GM13977 (cell line): Measurements from ENCODE around the gene KLF12.

Experiments used
- DNase-seq: peaks from one replicate; pipeline ENCODE4 v3.0.0; 2012; ENCODE audit warnings: low spot score
- in situ Hi-C: fragments of 300-500 bp; cut with MboI; formaldehyde crosslinking; loops from one replicate; pipeline ENCODE4 v1.12.0; 2022; ENCODE audit warnings: low sequenced_read_pairs, low pct_unique_long_range_greater_than_20kb, mixed read lengths, inconsistent platforms; ENCODE audit not compliant: unreplicated experiment
- TF ChIP-seq, protein P1 (sequence below): IDR thresholded peaks from 2 replicates; pipeline ENCODE4 v1.5.1; 2012; ENCODE audit warnings: mild to moderate bottlenecking, control low read depth; ENCODE audit not compliant: insufficient read depth; ENCODE audit errors: extremely low read depth, missing control alignments

The KLF12 gene

DNA sequence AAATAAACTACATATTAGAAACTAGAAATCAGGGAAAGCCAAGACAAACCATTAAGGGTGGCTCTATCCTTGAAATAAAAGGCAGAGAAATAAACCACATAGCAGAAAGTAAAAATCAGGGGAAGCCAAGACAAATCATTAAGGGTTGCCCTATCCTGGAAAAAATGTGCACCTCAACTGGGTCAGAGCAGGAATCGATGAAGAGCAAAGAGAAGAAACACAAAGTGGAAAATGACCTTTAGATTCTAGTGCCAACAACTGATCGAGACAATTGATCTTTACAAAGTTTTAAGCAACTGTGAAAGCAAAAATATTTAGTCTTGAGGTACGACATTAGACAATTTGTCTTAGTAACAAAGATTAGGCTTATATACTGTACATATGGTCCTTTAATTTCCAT lies 26.6 kb downstream of the KLF12 start:
- in situ Hi-C loops: no loop called here
- DNase-seq: no peak
- TF ChIP-seq, protein P1, sequence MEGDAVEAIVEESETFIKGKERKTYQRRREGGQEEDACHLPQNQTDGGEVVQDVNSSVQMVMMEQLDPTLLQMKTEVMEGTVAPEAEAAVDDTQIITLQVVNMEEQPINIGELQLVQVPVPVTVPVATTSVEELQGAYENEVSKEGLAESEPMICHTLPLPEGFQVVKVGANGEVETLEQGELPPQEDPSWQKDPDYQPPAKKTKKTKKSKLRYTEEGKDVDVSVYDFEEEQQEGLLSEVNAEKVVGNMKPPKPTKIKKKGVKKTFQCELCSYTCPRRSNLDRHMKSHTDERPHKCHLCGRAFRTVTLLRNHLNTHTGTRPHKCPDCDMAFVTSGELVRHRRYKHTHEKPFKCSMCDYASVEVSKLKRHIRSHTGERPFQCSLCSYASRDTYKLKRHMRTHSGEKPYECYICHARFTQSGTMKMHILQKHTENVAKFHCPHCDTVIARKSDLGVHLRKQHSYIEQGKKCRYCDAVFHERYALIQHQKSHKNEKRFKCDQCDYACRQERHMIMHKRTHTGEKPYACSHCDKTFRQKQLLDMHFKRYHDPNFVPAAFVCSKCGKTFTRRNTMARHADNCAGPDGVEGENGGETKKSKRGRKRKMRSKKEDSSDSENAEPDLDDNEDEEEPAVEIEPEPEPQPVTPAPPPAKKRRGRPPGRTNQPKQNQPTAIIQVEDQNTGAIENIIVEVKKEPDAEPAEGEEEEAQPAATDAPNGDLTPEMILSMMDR: no peak

- in situ Hi-C loops: no loop called here
Observed at GRCh38 chr13:74105871-74106270, 28.3 kb downstream of the KLF12 start.

GRCh38 chr13:74104661-74105275 lies 29.4 kb downstream of the KLF12 start:
- in situ Hi-C loops: no loop called here
- TF ChIP-seq, protein P1: no peak
- no peak for DNase-seq

More at GRCh38 chr13:74105871-74106270, 28.3 kb downstream of the KLF12 start:
- TF ChIP-seq, protein P1: no peak
- DNase-seq: no peak

GRCh38 chr13:74103970-74104555 lies 30.1 kb downstream of the KLF12 start:
- in situ Hi-C loops: no loop called here
- DNase-seq: no peak
- TF ChIP-seq, protein P1: no peak

- in situ Hi-C loops: no loop called here
- DNase-seq: no peak
- TF ChIP-seq, protein P1: no peak
Observed at GRCh38 chr13:74103196-74103595, 31.0 kb downstream of the KLF12 start.

GRCh38 chr13:74102691-74103090 lies 31.5 kb downstream of the KLF12 start:
- TF ChIP-seq, protein P1: no peak
- in situ Hi-C loops: no loop called here
- no peak for DNase-seq
